HG02588 (cell line): Measurements from ENCODE around the gene TMPRSS3.

Source experiments
- ATAC-seq: cut with Tn5 transposase; IDR thresholded peaks from one replicate; pipeline ENCODE4 v1.9.1; 2021; ENCODE audit warnings: mild to moderate bottlenecking, moderate library complexity; ENCODE audit not compliant: unreplicated experiment

The TMPRSS3 gene

GRCh38 chr21:42338729-42339715, 56.8 kb downstream of the TMPRSS3 start:
- no peak for ATAC-seq

GRCh38 chr21:42337830-42338728, 57.8 kb downstream of the TMPRSS3 start:
- ATAC-seq = no peak

GRCh38 chr21:42337276-42337675, 58.6 kb downstream of the TMPRSS3 start:
- no peak for ATAC-seq

- no peak for ATAC-seq
These were observed 59.8 kb downstream of the TMPRSS3 start for GRCh38 chr21:42336054-42336453.

- ATAC-seq = no peak
These were observed 63.1 kb downstream of the TMPRSS3 start for GRCh38 chr21:42332557-42333317.

GRCh38 chr21:42331660-42332059, 64.2 kb downstream of the TMPRSS3 start:
- no peak for ATAC-seq

- ATAC-seq = no peak
These were observed 65.2 kb downstream of the TMPRSS3 start for GRCh38 chr21:42330380-42331371.

GRCh38 chr21:42324896-42325295, 71.0 kb downstream of the TMPRSS3 start:
- ATAC-seq = no peak
